Activated naive CD8-positive, alpha-beta T cell treated with anti-CD3 and anti-CD28 coated beads, Interleukin-2, amount 50 U/mL, for 16 hours (primary cell): Measurements from ENCODE around the gene GRM1.
"Not testable (repeated sequence)": the region's sequence is repeated elsewhere in the genome, so short reads cannot be mapped to it uniquely, and the experiment has no call there.

Experiments used
- DNase-seq: peaks from one replicate; pipeline ENCODE4 v3.0.0-alpha.2; 2020; ENCODE audit warnings: low read depth, low spot score

The GRM1 gene

DNA sequence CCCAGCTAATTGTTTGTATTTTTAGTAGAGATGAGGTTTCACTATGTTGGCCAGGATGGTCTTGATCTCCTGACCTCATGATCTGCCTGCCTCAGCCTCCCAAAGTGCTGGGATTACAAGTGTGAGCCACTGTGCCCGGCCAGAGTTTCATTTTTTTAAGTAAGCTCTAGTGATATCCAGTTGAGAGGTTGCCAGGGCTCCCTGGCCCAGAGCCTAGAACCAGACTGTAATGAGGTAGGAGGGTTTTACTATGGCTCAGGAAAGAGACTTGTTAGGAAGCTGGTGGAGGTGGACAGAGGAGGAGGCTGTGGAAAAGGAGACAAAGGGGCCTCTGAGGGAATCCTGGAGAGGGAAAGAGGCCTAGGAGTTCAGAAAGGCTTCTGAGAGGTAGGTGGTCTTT is 242.3 kb downstream of the GRM1 start:
- not testable (repeated sequence) for DNase-seq

DNA sequence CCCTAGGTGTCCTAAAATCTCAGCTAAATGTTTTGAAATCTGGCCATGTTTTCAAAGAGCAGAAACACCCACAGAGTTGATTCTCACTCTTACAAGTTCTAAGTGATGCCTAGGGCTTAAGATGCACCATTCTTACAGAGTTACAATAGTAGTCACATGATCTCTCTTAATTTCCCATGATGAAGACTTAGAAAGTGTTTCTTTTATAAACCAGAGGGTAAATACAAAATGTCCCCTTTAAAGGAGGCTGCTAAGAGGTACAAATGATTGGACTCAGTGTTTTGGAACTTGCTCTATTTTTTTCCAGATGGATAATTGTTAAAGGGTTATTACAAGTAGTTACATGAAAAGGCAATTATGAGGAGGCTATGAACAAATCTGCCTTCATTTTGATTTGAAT is 244.6 kb downstream of the GRM1 start:
- DNase-seq = no peak

DNA sequence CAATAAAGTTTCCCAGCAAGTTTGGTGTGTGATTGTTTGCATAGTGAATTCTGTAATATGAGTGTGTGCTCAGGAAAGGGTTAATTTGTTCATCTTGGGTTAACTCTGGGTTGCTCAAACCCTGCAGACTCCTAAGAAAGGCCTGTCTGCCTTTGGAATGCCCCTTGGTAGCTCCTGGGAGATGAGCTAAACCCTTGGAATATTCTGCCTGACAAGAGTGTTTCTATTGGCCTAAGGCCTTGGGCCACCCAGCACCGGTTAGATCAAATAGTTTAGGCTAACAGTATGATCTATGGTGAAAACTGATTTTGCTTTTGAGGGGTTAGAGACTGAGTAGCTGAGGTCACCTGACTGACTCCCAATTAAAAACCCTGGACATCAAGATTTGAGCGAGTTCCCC is 248.3 kb downstream of the GRM1 start:
- no peak for DNase-seq

DNA sequence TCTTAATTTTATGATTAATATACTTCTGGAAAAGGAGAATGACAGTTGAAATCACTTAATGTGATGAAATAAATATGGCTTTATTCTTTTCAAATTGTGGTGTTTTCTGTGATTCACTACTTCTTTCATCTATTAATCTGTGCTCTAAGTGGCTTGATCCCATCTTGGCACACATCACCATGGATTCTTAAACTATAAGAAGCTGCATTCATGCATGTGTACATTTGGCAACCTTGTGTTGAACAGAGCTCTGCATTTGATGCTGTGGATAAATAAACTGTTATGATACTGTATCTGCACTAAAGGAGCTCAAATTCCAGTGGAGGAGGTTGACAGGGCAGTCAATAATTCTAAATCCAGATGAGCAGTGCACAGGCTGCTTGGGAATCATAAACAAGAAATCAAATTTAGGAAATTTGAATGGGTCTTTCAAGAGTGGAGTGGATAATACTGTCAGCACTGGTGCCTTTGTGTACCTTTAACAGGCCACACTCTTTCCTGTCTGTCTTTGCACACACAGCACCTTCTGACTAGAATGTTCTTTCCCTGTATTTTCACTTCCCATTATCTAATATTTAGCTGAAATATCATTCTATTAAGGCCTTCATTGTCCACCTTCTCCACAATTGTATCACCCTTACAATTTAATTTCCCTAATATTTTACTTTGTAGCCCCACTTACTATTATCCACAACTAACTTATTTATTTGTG is 252.9 kb downstream of the GRM1 start:
- DNase-seq = no peak

DNA sequence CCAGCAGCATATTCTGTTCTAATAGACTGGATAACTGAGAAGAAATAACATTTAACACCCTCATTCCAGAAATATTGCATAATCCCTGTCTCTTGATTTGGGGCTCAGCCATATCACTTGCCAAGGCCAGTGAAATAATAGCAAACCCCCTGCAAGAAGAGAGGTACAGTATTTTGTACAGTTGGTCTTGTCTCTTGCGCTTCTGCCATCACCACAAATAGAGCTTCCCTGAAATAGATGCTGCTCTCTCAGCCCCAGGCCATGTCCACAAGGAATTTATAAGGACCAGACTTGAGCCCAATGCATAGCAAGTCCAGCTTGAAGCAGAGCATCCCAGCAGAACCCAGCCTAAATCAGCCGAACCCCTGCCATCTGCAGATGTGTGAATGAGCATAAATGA is 254.0 kb downstream of the GRM1 start:
- no peak for DNase-seq

DNA sequence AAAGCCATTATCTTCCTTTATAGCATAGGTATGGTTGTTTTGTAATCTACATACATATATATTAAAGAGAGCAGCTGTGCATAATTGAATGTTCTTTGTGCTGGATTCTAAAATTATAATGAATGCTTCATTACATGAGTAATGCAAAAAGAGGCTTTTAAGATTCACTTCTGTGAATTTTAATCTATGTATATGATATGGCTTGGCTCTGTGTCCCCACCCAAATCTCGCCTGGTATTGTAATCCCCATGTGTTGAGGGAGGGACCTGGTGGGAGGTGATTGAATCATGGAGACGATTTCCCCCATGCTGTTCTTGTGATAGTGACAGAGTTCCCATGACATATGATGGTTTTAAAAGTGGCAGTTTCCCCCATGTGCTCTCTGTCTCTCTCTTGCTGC is 255.4 kb downstream of the GRM1 start:
- no peak for DNase-seq

DNA sequence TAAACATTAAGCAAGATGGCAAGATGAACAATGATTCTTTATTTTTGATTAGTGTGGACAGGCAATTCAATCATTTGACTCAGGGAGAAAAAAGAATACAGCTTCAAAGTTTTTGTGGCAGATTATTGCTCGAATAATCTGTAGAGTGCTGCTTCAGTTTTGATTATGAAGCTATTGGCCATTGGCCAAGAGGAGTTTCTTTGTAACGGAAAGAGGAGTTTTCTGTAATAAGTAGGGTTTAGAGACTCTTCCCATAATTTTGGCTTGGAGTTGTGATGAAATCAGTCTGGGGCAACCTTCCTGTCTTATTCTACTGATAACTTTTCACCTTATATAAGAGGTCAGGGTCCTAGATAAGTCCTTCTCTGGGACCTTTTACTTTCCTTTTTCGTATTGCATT is 258.1 kb downstream of the GRM1 start:
- no peak for DNase-seq

DNA sequence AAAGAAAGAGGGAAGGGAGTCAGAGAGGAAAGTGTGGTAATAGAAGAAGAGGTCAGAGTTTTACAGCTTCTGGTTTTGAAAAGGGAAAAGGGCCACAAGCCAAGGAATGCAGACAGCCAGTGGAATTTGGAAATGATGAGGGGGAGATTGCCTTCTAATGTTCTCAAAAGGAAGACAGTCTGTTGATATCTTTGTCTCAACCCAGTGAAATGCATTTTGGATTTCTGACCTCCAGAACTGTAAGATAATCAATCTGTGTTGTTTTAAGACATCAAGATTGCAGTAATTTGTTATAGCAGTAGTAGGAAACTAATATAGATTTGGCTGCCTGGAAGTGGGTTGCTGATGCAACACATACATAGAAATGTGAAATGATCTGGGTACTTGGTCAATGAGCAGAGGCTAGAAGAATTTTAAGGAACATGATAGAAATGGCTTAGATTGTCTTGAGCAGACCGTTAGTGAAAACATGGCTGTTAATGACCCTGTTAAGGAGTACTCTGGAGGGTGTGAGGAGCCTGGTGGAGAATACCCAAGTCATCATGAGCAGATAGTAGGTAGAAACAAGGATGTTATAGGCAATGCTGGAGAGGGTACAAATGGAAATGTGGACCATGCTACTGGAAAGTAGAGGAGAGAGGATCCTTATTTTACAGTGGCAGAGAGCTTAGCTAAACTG is 259.0 kb downstream of the GRM1 start:
- DNase-seq = no peak

DNA sequence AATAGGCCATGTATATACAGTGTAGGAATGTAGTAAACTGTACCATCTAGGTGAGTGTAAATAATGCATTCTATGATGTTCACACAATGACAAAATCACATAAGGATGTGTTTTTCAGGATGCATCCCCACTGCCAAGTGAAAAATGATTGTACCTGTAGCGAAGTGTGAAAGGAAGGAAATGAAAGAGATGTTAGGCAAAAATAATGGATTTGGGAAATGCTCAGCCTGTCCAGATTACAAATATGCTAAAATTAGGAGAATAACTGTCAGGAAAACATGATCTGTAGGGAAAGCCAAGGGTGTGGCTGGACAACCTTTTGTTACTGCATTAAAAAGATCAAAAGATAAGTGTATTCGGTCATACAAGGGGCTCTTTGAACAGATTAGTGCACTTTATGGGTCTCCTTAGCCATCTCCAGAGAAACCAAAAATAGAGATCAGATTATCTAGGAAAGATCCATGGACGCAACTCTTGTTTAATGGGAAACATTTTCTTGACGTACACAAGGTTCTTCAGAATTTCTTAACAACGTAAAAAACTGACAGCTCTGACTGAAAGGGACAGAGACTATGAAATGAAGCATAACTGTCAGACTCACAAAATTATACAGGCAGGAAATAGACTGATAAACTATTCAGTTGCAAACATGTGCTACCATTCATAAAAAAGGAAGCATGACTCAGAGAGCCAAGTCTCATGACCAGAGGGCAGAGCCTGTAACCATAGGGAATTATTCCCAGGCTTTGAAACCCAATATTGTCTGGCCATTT is 261.1 kb downstream of the GRM1 start:
- DNase-seq = no peak

DNA sequence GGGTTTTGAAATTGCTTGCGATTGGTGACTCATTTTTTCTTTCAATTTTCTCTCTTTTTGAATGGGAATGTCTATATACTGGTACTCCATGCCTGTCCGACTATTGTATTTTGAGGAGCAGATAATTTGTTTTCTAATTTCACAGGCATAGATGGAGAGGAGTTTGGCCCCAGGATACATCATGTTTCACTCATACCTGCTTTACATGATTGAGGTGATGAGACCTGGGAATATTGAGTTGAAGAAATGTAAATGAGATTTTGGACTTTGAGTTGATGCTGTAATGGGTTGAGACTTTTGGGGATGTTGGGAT is 261.7 kb downstream of the GRM1 start:
- DNase-seq = no peak

DNA sequence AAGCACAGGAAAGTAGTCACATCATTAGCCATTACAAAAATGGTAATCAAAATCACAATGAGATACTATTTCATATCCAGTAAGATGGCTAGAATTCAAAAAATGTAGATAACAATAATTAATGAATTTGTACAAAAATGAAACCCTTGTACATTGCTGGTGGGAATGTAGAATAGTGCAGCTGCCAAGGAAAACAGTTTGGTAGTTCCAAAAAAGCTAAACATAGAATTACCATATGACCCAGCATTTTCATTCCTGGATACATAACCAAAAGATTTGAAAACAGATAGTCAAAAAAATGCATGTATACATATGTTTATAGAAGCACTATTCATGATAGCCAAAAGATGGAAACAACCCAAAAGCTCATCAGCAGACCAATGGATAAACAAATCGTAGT is 263.6 kb downstream of the GRM1 start:
- DNase-seq = no peak

DNA sequence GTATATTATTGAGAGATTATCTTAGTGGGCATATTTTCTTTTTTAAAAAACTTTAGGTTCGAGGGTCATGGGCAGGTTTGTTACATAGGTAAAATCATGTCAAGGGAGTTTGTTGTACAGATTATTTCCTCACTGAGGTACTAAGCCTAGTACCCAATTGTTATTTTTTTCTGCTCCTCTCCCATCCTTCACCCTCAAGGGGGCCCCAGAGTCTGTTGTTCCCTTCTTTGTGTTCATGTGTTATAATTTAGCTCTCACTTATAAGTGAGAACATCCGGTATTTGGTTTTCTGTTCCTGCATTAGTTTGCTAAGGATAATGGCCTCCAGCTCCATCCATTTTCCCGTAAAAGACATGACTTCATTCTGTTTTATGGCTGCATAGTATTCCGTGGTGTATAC is 266.8 kb downstream of the GRM1 start:
- no peak for DNase-seq

DNA sequence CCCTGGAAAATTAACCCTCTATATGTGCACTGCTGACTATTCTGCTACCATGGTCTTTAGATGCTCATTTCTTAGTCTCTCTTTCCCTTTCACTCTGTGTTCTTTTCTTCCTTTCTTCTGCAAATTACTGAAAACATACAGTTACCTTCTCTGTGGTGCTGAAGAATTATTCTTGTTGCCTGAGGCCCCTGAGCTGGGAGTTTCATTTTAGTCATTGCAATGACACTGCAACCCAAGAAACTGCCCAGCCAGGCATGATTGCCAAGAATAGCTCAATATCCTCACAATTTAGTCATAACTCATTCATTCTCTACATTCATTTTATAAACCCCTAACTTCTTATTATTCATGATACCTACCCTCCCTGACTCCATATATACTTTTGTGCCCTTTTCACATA is 269.0 kb downstream of the GRM1 start:
- DNase-seq = no peak

DNA sequence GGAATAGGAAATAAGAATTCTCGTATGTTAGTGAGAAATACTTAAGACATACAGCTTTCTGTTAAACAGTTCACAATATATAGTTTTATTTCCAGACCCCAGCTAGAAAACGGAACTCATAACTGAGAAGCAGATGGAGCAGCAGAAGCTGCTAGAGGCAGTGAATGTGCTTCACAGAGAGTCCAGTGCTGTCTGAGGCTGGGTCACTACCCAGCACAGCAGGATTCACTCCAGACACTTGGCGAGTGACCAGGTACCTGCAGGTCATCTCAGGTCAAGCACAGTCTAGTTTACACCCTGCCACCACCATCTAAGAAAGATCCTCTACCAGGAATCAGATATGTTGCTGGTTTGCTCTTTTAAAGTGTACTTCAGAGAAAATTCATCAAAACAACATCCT is 271.7 kb downstream of the GRM1 start:
- no peak for DNase-seq

DNA sequence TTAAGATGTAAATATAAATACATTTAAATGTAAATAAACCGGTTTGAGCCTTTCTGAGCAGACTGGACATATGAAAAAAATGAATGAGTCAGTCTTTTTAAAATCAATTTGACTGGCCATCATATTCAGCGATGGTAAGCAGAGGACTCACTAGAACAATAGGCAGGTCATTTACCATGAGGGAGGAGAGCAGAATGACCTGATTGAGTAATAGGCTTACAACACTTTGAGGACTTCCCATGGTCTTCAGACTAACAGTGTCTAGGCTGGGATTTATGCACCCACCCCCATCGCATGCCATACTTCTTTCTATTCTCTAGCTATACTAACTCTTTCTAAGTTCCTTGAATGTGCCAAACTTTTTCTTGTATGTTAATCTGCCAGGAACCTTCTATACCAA is 272.9 kb downstream of the GRM1 start:
- DNase-seq = no peak

DNA sequence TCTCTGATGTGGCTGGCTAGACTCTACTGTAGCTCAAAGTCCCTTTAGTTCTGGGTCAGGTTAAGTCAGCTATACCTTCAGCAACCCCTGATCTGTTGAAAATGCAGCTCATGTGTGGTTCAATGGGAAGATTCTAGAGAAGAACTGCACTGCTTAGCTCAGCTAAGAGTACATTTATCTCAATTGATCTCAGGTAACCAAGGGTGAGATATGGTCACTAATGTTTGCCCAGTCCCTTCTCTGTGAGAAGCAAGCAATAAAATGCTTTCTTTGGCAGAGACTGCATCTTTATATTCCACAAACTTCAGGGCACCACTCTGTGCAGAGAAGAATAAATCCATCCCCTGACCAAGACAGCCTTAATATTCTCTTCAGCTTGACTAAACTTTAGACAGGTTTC is 274.1 kb downstream of the GRM1 start:
- no peak for DNase-seq

DNA sequence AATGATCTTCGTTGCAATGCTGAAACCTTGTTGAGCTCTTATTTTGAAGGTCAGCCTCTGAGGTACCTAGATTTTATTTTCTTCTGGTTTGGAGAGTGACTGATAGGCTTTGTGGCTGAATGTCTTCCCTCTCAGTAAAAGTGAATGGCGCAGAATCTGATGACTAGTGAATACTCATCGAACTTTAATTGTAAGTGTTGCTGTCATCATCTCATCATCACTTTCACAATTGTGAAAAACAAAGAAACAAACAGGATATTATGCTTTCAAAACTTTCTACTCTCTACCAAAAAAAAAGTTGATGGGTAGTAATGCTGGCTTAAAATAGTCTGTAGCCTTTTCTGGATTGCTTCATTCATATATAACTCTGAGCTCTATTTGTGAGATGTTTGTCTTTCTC is 275.3 kb downstream of the GRM1 start:
- no peak for DNase-seq

DNA sequence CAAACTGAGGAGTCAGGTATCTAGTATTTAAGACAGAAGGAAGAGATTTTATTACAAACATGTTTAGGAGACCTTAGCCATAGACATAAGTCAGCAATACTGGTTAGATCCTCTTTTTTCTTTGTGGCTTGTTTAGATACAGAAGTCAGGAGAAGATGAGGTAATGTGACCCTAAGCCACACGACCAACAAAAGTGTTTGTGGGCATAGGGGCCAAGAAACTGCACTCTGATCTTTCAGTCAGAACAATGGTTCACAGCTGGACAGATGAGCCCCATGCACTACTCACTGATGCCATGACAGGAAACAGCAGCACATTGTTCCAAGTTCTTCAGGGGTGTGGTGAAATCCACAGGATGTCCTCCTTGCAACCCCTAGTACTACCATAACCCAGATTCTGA is 276.2 kb downstream of the GRM1 start:
- no peak for DNase-seq

DNA sequence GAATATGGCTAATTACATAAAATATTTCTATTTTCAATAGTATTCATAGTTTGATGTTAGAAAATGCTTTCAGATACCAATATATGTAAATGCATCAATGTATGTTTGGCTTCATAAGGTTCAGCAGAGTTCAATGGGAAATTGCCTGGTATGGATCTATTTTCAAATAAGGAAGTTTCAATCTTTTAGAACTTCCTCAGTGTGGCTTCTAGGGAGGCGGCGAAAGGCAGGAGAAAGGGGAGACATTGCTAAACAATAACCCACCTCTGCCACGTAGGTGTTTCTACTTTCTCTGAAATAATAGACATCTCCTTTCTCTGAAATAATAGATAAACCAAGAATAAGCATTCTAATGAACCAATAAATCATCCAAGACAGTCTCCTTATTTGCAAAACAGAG is 277.1 kb downstream of the GRM1 start:
- DNase-seq = no peak

DNA sequence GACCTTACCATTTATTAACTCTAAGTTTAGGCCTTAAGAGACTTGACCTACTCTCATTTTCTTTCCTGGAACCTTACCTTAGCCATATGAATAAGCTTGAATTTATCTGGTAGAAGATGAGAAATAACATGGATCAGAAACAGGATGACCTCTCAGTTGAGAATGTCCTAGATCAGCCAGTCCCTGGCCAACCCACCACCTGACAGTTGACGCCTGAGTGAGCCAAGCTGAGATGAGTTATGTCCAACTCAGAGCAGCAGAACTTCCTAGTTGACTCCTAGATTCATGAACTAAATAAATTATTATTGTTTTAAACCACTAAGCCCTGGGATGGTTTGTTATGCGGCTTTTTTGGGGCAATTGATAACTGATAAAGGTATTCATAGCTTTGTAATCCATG is 281.8 kb downstream of the GRM1 start:
- DNase-seq = no peak

DNA sequence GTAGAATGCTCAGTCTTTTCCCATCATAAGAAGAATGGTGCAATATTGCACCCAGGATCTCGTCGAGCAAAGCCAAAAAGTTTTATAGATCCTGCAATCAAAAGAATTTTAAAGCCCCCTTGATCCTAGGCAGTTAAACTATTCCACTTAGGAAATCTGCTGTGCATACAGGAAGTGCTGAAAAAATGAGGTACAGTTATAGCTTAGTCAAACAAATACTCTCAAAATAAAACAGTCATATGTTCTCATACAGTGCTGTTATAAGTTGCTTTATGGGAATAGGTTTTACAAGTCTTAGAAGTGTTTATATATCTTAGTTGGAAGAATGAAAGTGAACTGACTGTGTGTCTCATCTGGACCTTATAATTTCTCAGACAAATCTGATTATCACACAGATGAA is 282.2 kb downstream of the GRM1 start:
- no peak for DNase-seq

DNA sequence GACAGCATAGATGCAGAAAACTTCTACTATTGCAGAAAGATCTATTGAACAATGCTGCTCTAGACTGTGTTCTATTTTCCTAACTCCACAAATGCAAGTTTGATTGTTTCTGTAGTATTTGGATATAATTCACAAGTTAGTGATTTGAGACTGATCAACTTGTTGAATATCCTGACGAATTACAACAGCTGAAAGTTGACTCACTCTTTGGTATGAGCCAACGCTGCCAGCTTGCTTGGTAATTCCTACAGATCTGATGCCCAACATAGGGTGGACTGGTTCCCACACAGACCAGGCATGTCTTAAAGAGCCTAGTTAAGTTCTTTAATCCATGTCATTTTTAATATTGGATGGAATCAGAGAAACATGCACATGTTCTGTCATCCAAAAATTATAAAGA is 283.7 kb downstream of the GRM1 start:
- no peak for DNase-seq
